Keratinocyte (primary cell): Measurements from ENCODE around the gene CENATAC. TPM values are rescaled to one million over a fixed set of nuclear protein-coding genes. Genes with fewer than 3 reads are reported as not detected.

Experiments
- DNase-seq: peaks from one replicate; pipeline ENCODE4 v3.0.0-alpha.2; 2011; ENCODE audit warnings: low read depth, missing footprints, low spot score
- FAIRE-seq: peaks from 2 replicates; lab custom pipeline; 2011; peaks lifted over from hg19 to GRCh38; lab: Jason Lieb, UNC
- H2AFZ ChIP-seq: 2 replicates; pipeline ENCODE4 v1.6.0; 2012; ENCODE audit warnings: low read length, control low read depth, inconsistent platforms; ENCODE audit not compliant: control insufficient read depth
- H3K27ac ChIP-seq: 2 replicates; pipeline ENCODE4 v1.5.1; 2011; ENCODE audit warnings: low read length; ENCODE audit not compliant: control insufficient read depth, insufficient read depth
- H3K27me3 ChIP-seq: 3 replicates; pipeline ENCODE4 v1.6.0; 2011; ENCODE audit warnings: low read length; ENCODE audit not compliant: control insufficient read depth, insufficient read depth; ENCODE audit errors: extremely low read depth
- H3K36me3 ChIP-seq, 2 experiments: 2 replicates in 1 of 2; 3 replicates in 1 of 2; pipeline ENCODE4 v1.5.1; 2011; ENCODE audit warnings: low read length in 2 of 2, mild to moderate bottlenecking in 1 of 2; ENCODE audit not compliant: control insufficient read depth in 2 of 2, insufficient read depth in 2 of 2; ENCODE audit errors: extremely low read depth in 1 of 2
- H3K4me1 ChIP-seq: 3 replicates; pipeline ENCODE4 v1.5.1; 2011; ENCODE audit warnings: low read length; ENCODE audit not compliant: control insufficient read depth, insufficient read depth; ENCODE audit errors: extremely low read depth
- H3K4me2 ChIP-seq: 3 replicates; pipeline ENCODE4 v1.6.0; 2011; ENCODE audit warnings: low read depth, low read length; ENCODE audit not compliant: control insufficient read depth, insufficient read depth; ENCODE audit errors: extremely low read depth
- H3K4me3 ChIP-seq, 3 experiments: fragments of 200-600 bp in 1 of 3; sonication (generic) in 1 of 3; 2 replicates in 2 of 3; 3 replicates in 1 of 3; pipeline ENCODE4 v1.5.1; 2011 to 2016; ENCODE audit warnings: low read length in 3 of 3, mild to moderate bottlenecking in 3 of 3, control low read depth in 2 of 3, inconsistent platforms in 1 of 3, low read depth in 1 of 3, mixed read lengths in 1 of 3, mixed run types in 1 of 3, moderate library complexity in 1 of 3; ENCODE audit not compliant: control insufficient read depth in 2 of 3, insufficient read depth in 2 of 3; ENCODE audit errors: extremely low read depth in 1 of 3
- H3K79me2 ChIP-seq: 2 replicates; pipeline ENCODE4 v1.6.0; 2012; ENCODE audit warnings: low read length; ENCODE audit not compliant: control insufficient read depth, insufficient read depth
- H3K9ac ChIP-seq: 3 replicates; pipeline ENCODE4 v1.6.0; 2011; ENCODE audit warnings: low read length; ENCODE audit not compliant: control insufficient read depth, insufficient read depth; ENCODE audit errors: extremely low read depth
- H3K9me1 ChIP-seq: 3 replicates; pipeline ENCODE4 v1.6.0; 2011; ENCODE audit warnings: low read length; ENCODE audit not compliant: control insufficient read depth, insufficient read depth; ENCODE audit errors: extremely low read depth
- H3K9me3 ChIP-seq: 2 replicates; pipeline ENCODE4 v1.5.1; 2012; ENCODE audit warnings: low read depth, low read length; ENCODE audit not compliant: control insufficient read depth
- H4K20me1 ChIP-seq: 3 replicates; pipeline ENCODE4 v1.6.0; 2011; ENCODE audit warnings: low read length; ENCODE audit not compliant: control insufficient read depth, insufficient read depth; ENCODE audit errors: extremely low read depth
- CTCF ChIP-seq, 3 experiments: IDR thresholded peaks in 1 of 3; conservative IDR thresholded peaks in 1 of 3; optimal IDR thresholded peaks in 1 of 3; 2 replicates in 2 of 3; 3 replicates in 1 of 3; pipeline versions ENCODE3 to v1.5.1; 2011; ENCODE audit warnings: low read length in 3 of 3, mild to moderate bottlenecking in 3 of 3, moderate library complexity in 2 of 3, control low read depth in 1 of 3, inconsistent platforms in 1 of 3; ENCODE audit not compliant: insufficient read depth in 2 of 3; ENCODE audit errors: extremely low read depth in 1 of 3
- EZH2 ChIP-seq: IDR thresholded peaks from one replicate; pipeline ENCODE4 v1.6.1; 2012; ENCODE audit warnings: inconsistent platforms, mild to moderate bottlenecking, low read length, moderate library complexity
- dilution Hi-C: fragments of 300-500 bp; cut with MboI; formaldehyde crosslinking; loops from one replicate; pipeline ENCODE4 v1.7.0; 2020; ENCODE audit warnings: low sequenced_read_pairs; ENCODE audit not compliant: extremely low pct_ligation_motif_present
- polyA plus RNA-seq, 5 experiments: library from polyadenylated mRNA; depleted of rRNA in 3 of 5; stranded (reverse) in 3 of 5; stranded (forward) in 1 of 5; unstranded in 1 of 5; fragments of >200 nt; gene quantifications; 1 replicate in 1 of 5; 2 replicates in 3 of 5; 3 replicates in 1 of 5; pipeline versions ENCODE4 v1.2.1 to v1.2.3, GENCODE V29; 2011 to 2012; ENCODE audit warnings: missing spikeins in 2 of 5, low read depth in 1 of 5, low replicate concordance in 1 of 5

The CENATAC gene
- polyA plus RNA-seq, 1 donor (not counting 4 experiments of a cell fraction or from before 2014, with no cell fraction given), result 22.6 TPM

DNA sequence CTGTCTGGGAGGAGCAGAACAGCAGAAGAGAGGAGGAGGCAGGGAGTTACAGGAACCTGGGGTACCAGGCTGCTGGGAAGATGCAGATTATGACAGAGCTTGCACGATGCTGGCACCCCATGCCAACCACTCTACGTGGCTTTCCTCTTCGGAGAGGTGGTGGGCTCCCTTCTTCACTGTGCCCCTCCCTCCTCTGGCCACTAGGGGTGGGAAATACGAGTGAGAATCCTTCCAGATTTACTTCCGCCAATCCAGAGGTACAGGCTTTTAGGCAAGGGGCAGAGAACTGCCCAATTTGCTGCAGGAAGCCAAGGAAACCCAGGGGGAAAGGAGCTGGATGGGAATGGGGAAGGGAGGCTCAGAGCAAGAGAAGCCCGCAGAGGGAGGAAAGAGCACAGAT lies 46.8 kb downstream of the CENATAC start:
- no peaks in the 10 kb centered on the region for H3K27me3 ChIP-seq
- DNase-seq, result no peak
- no peaks in the 10 kb centered on the region for H3K79me2 ChIP-seq
- no peak overlapping the region for H3K27ac ChIP-seq
- dilution Hi-C loops, result no loop called here
- H4K20me1 ChIP-seq, result no peaks in the 10 kb centered on the region
- H3K4me3 ChIP-seq, result no peak overlapping the region
- TF ChIP-seq CTCF (optimal IDR thresholded peaks at IDR 0.05 in 1 of 3, IDR thresholded peaks at IDR 0.05 in 1 of 3, conservative IDR thresholded peaks at IDR 0.05 in 1 of 3; ENCODE audit: extremely low read depth in 1 of 3, insufficient read depth in 2 of 3, low read length in 3 of 3) (peak in 1 of 3 experiments; percentile 14), EZH2 (no peak)
- no peak overlapping the region for H3K4me2 ChIP-seq
- no peaks in the 10 kb centered on the region for H3K9me3 ChIP-seq
- H3K9me1 ChIP-seq, result no peaks in the 10 kb centered on the region
- H3K4me1 ChIP-seq, result no peaks in the 10 kb centered on the region
- H3K36me3 ChIP-seq, result peaks cover 32 to 45% of the 10 kb centered on the region in 2 experiments
- H3K9ac ChIP-seq, result no peak overlapping the region
- no peak for FAIRE-seq
- no peak overlapping the region for H2AFZ ChIP-seq

- H3K9me1 ChIP-seq, result no peaks in the 10 kb centered on the region
- H3K4me3 ChIP-seq, result no peak overlapping the region
- H3K9ac ChIP-seq, result no peak overlapping the region
- dilution Hi-C loops, result no loop called here
- H3K79me2 ChIP-seq, result no peaks in the 10 kb centered on the region
- no peaks in the 10 kb centered on the region for H3K27me3 ChIP-seq
- H3K4me2 ChIP-seq, result no peak overlapping the region
- FAIRE-seq (no peak), DNase-seq (no peak)
- no peak overlapping the region for H2AFZ ChIP-seq
- peaks cover 47 to 56% of the 10 kb centered on the region in 2 experiments for H3K36me3 ChIP-seq
- no peaks in the 10 kb centered on the region for H3K4me1 ChIP-seq
- no peaks in the 10 kb centered on the region for H4K20me1 ChIP-seq
- H3K9me3 ChIP-seq, result no peaks in the 10 kb centered on the region
- H3K27ac ChIP-seq, result no peak overlapping the region
- TF ChIP-seq EZH2 (no peak), CTCF (optimal IDR thresholded peaks at IDR 0.05 in 1 of 3, IDR thresholded peaks at IDR 0.05 in 1 of 3, conservative IDR thresholded peaks at IDR 0.05 in 1 of 3; ENCODE audit: extremely low read depth in 1 of 3, insufficient read depth in 2 of 3, low read length in 3 of 3) (no peak)
Measured at GRCh38 chr11:119046489-119046888, 48.6 kb downstream of the CENATAC start.
